ENCODE results near the gene LPXN.

GRCh38 chr11:58509748-58510147, 65.9 kb downstream of the LPXN start:
- no peak for TF ChIP-seq CTCF (conservative IDR thresholded peaks at IDR 0.05 in 1 of 2, IDR thresholded peaks at IDR 0.05 in 1 of 2; ENCODE audit: extremely low read depth in 1 of 2, insufficient read depth in 1 of 2, low read depth in 1 of 2, low read length in 2 of 2)
- no peak for TF ChIP-seq EZH2 (IDR thresholded peaks at IDR 0.05; ENCODE audit: borderline replicate concordance, low read length)

All from mammary epithelial cell (primary cell).